Heart left ventricle (tissue), 13 donors: ENCODE results near the gene PDZD11.

ENCODE experiments used
- CTCF ChIP-seq, 12 donors: fragments of 200-600 bp; sonication (generic) in 4 of 12; IDR thresholded peaks; one replicate each; pipeline versions ENCODE4 v1.5.0 to v1.8.0; 2018 to 2022; ENCODE audit warnings: antibody characterized with exemption in 12 of 12, mild to moderate bottlenecking in 5 of 12
- POLR2A ChIP-seq, 2 donors: fragments of 450-650 bp; IDR thresholded peaks; one replicate each; pipeline ENCODE4 v1.6.1; 2017; ENCODE audit warnings: antibody characterized with exemption in 2 of 2, mild to moderate bottlenecking in 2 of 2, moderate library complexity in 2 of 2
- donor health status: ischemic (EF 13 %, LVEDD 7.1; RV severe dilation, severe dysfunction).
- donor health status: DM: no; HTN: yes; CAD: no.
- donor health status: DM: no; HTN: no; CAD: no.
- donor health status: ischemic (EF 25% LVEDD 6.9; RV normal size, moderate dysfunction).
- donor health status: ischemic (EF 25% LVEDD 5.7; RV mildly dilated, moderate dysfunction).
- donor health status: ischemic (EF 35%, LVEDD 5.7; RV mildly dilated, moderate dysfunction).
- donor health status: nonischemic (EF 11% LVEDD 7.7; RV severe dilation, severe dysfunction).
- donor health status: DM: yes; HTN: yes; CAD: no.
- donor health status: PGD.
- donor health status: ischemic (EF 29% LVEDD 5.4; RV normal size, mild dysfunction).
- donor health status: nonischemic (EF 23%, LVEDD 6.1; RV moderate dilation, normal function).

GRCh38 chrX:70244881-70245280, 44.8 kb downstream of the PDZD11 start:
- TF ChIP-seq CTCF (IDR thresholded peaks at IDR 0.05) (no peak), POLR2A (IDR thresholded peaks at IDR 0.05) (no peak)
